Stimulated activated naive CD8-positive, alpha-beta T cell treated with anti-CD3 and anti-CD28 coated beads, Interleukin-15, Interleukin-2, amounts not matched to agents 100 U/mL and 50 U/mL, for 24 hours (primary cell): Measurements from ENCODE around the gene DNAJC1.
"Not testable (repeated sequence)": the region's sequence is repeated elsewhere in the genome, so short reads cannot be mapped to it uniquely, and the experiment has no call there.

Experiments
- ATAC-seq: fragments of 150-1000 bp; cut with Tn5 transposase; one replicate; pipeline ENCODE4 v1.10.0; 2021
- DNase-seq: peaks from one replicate; pipeline ENCODE4 v3.0.0; 2021

The DNAJC1 gene

GRCh38 chr10:21904930-21905329 is 98.6 kb downstream of the DNAJC1 start:
- ATAC-seq (no peak), DNase-seq (no peak)

- DNase-seq = no peak
- no peak for ATAC-seq
Measured at GRCh38 chr10:21899736-21900135, 103.8 kb downstream of the DNAJC1 start.

GRCh38 chr10:21895932-21896331 is 107.6 kb downstream of the DNAJC1 start:
- no peak for DNase-seq
- no peak for ATAC-seq

- no peak for DNase-seq
- no peak for ATAC-seq
Measured at GRCh38 chr10:21894648-21895342, 108.7 kb downstream of the DNAJC1 start.

GRCh38 chr10:21891439-21891838 is 112.1 kb downstream of the DNAJC1 start:
- ATAC-seq = no peak
- no peak for DNase-seq

GRCh38 chr10:21889477-21890275 is 113.9 kb downstream of the DNAJC1 start:
- ATAC-seq = no peak
- no peak for DNase-seq

GRCh38 chr10:21888959-21889358 is 114.6 kb downstream of the DNAJC1 start:
- ATAC-seq (peak; percentile 88), DNase-seq (no peak)

- no peak for ATAC-seq
Measured at GRCh38 chr10:21885940-21886339, 117.6 kb downstream of the DNAJC1 start.

GRCh38 chr10:21873198-21873597 is 130.3 kb downstream of the DNAJC1 start:
- ATAC-seq (no peak), DNase-seq (no peak)

More at GRCh38 chr10:21885940-21886339, 117.6 kb downstream of the DNAJC1 start:
- no peak for DNase-seq

- DNase-seq, ATAC-seq: not testable (repeated sequence)
Measured at GRCh38 chr10:21872771-21873170, 130.8 kb downstream of the DNAJC1 start.

- no peak for DNase-seq
- ATAC-seq = no peak
Measured at GRCh38 chr10:21870849-21871248, 132.7 kb downstream of the DNAJC1 start.

GRCh38 chr10:21869087-21869486 is 134.4 kb downstream of the DNAJC1 start:
- DNase-seq, ATAC-seq: not testable (repeated sequence)

- ATAC-seq = no peak
Measured at GRCh38 chr10:21860718-21861117, 142.8 kb downstream of the DNAJC1 start.

GRCh38 chr10:21858455-21858854 is 145.1 kb downstream of the DNAJC1 start:
- DNase-seq (no peak), ATAC-seq (no peak)

More at GRCh38 chr10:21860718-21861117, 142.8 kb downstream of the DNAJC1 start:
- no peak for DNase-seq

- DNase-seq (no peak), ATAC-seq (no peak)
Measured at GRCh38 chr10:21849607-21850006, 153.9 kb downstream of the DNAJC1 start.

- ATAC-seq (no peak), DNase-seq (no peak)
Measured at GRCh38 chr10:21843645-21844044, 159.9 kb downstream of the DNAJC1 start.

GRCh38 chr10:21841273-21841672 is 162.3 kb downstream of the DNAJC1 start:
- ATAC-seq, DNase-seq: not testable (repeated sequence)

- not testable (repeated sequence) for DNase-seq, ATAC-seq
Measured at GRCh38 chr10:21837487-21837886, 166.0 kb downstream of the DNAJC1 start.

- not testable (repeated sequence) for ATAC-seq, DNase-seq
Measured at GRCh38 chr10:21834574-21834973, 169.0 kb downstream of the DNAJC1 start.

GRCh38 chr10:21832821-21833130 is 170.8 kb downstream of the DNAJC1 start:
- DNase-seq = no peak

GRCh38 chr10:21831986-21832820 is 171.3 kb downstream of the DNAJC1 start:
- no peak for DNase-seq

More at GRCh38 chr10:21832821-21833130, 170.8 kb downstream of the DNAJC1 start:
- no peak for ATAC-seq

GRCh38 chr10:21830037-21830436 is 173.5 kb downstream of the DNAJC1 start:
- ATAC-seq (no peak), DNase-seq (no peak)

More at GRCh38 chr10:21831986-21832820, 171.3 kb downstream of the DNAJC1 start:
- no peak for ATAC-seq
